NCI-H128 (cell line): Measurements from ENCODE around the gene GTF3C5.
"Not testable (repeated sequence)": the region's sequence is repeated elsewhere in the genome, so short reads cannot be mapped to it uniquely, and the experiment has no call there.

Experiments used
- DNase-seq: peaks from one replicate; lab custom pipeline; 2025; ENCODE audit not compliant: unreplicated experiment; lab: John Stamatoyannopoulos, UW

Gene GTF3C5

GRCh38 chr9:133088146-133088750 lies 57.5 kb downstream of the GTF3C5 start:
- no peak for DNase-seq

- DNase-seq, result no peak
Measured at GRCh38 chr9:133088756-133089155, 58.0 kb downstream of the GTF3C5 start.

- no peak for DNase-seq
Measured at GRCh38 chr9:133089271-133089671, 58.5 kb downstream of the GTF3C5 start.

GRCh38 chr9:133090187-133090586 lies 59.4 kb downstream of the GTF3C5 start:
- no peak for DNase-seq

GRCh38 chr9:133090752-133091385 lies 60.1 kb downstream of the GTF3C5 start:
- no peak for DNase-seq

GRCh38 chr9:133094351-133094750 lies 63.6 kb downstream of the GTF3C5 start:
- DNase-seq, result not testable (repeated sequence)

GRCh38 chr9:133094842-133095393 lies 64.1 kb downstream of the GTF3C5 start:
- no peak for DNase-seq

GRCh38 chr9:133098104-133098754 lies 67.4 kb downstream of the GTF3C5 start:
- no peak for DNase-seq

GRCh38 chr9:133098871-133099270 lies 68.1 kb downstream of the GTF3C5 start:
- DNase-seq, result no peak

- DNase-seq, result no peak
Measured at GRCh38 chr9:133099726-133100505, 69.1 kb downstream of the GTF3C5 start.

- DNase-seq, result no peak
Measured at GRCh38 chr9:133100506-133101355, 69.9 kb downstream of the GTF3C5 start.

GRCh38 chr9:133101356-133102189 lies 70.8 kb downstream of the GTF3C5 start:
- no peak for DNase-seq

- no peak for DNase-seq
Measured at GRCh38 chr9:133102190-133103021, 71.6 kb downstream of the GTF3C5 start.

GRCh38 chr9:133103183-133103986 lies 72.6 kb downstream of the GTF3C5 start:
- DNase-seq, result no peak

- no peak for DNase-seq
Measured at GRCh38 chr9:133103987-133104505, 73.2 kb downstream of the GTF3C5 start.

GRCh38 chr9:133104718-133105460 lies 74.1 kb downstream of the GTF3C5 start:
- DNase-seq, result no peak

GRCh38 chr9:133105461-133105770 lies 74.6 kb downstream of the GTF3C5 start:
- DNase-seq, result no peak
